ENCODE data around the gene CLCN3.

CLCN3 gene

GRCh38 chr4:169756971-169757574 lies 136.7 kb downstream of the CLCN3 start:
- Histone ChIP-seq H3K79me2 (ENCODE audit: insufficient read depth, low read length) (peaks cover 27% of the 10 kb centered on the region), H3K9me3 (ENCODE audit: insufficient read depth, low read depth, low read length) (no peaks in the 10 kb centered on the region)

GRCh38 chr4:169757575-169758184 lies 137.3 kb downstream of the CLCN3 start, which contains the start of gene HPF1:
Gene HPF1, minus strand, starts transcription at chr4:169757944. Its CDS starts 67 bp downstream, at chr4:169757877.
- Histone ChIP-seq H3K4me2 (ENCODE audit: low read depth, low read length, poor library complexity, severe bottlenecking) (peak within 1 kb of the TSS; percentile 93), H3K79me2 (ENCODE audit: insufficient read depth, low read length) (peaks cover 27% of the 10 kb centered on the region), H3K27me3 (ENCODE audit: insufficient read depth, low read length, poor library complexity, severe bottlenecking) (no peaks in the 10 kb centered on the region), H3K9me2 (replicated peaks; ENCODE audit: low read depth, low read length) (no peaks in the 10 kb centered on the region), H3F3A (ENCODE audit: low read depth) (no peaks in the 10 kb centered on the region), H3K4me1 (ENCODE audit: insufficient read depth, low read length, poor library complexity, severe bottlenecking) (peaks cover 31% of the 10 kb centered on the region), H3K4me3 (ENCODE audit: low read length, poor library complexity, severe bottlenecking) (peak within 1 kb of the TSS; percentile 88), H2AFZ (ENCODE audit: low read length) (peak within 1 kb of the TSS; percentile 64), H4K20me1 (ENCODE audit: insufficient read depth, low read length, poor library complexity, severe bottlenecking) (no peaks in the 10 kb centered on the region), H3K9ac (ENCODE audit: low read depth, low read length, poor library complexity, severe bottlenecking) (peak within 1 kb of the TSS; percentile 75), H3K9me3 (ENCODE audit: insufficient read depth, low read depth, low read length) (no peaks in the 10 kb centered on the region), H3K36me3 (ENCODE audit: insufficient read depth, low read length) (no peaks in the 10 kb centered on the region)
- TF ChIP-seq EZH2phosphoT487 (IDR thresholded peaks at IDR 0.05; ENCODE audit: borderline replicate concordance) = no peak
- no peak for TF ChIP-seq CTCF (conservative IDR thresholded peaks at IDR 0.05; ENCODE audit: low read length)

More at GRCh38 chr4:169756971-169757574, 136.7 kb downstream of the CLCN3 start:
- peak overlapping the region; percentile 93 for H3K4me2 ChIP-seq (ENCODE audit: low read depth, low read length, poor library complexity, severe bottlenecking)
- peak overlapping the region; percentile 64 for H2AFZ ChIP-seq (ENCODE audit: low read length)
- H3K36me3 ChIP-seq (ENCODE audit: insufficient read depth, low read length) = no peaks in the 10 kb centered on the region
- H3K4me3 ChIP-seq (ENCODE audit: low read length, poor library complexity, severe bottlenecking) = peak overlapping the region; percentile 88
- H3K9me2 ChIP-seq (replicated peaks; ENCODE audit: low read depth, low read length) = no peaks in the 10 kb centered on the region
- H3K9ac ChIP-seq (ENCODE audit: low read depth, low read length, poor library complexity, severe bottlenecking) = peak overlapping the region; percentile 75
- H4K20me1 ChIP-seq (ENCODE audit: insufficient read depth, low read length, poor library complexity, severe bottlenecking) = no peaks in the 10 kb centered on the region
- peaks cover 34% of the 10 kb centered on the region for H3K4me1 ChIP-seq (ENCODE audit: insufficient read depth, low read length, poor library complexity, severe bottlenecking)
- TF ChIP-seq EZH2phosphoT487 (IDR thresholded peaks at IDR 0.05; ENCODE audit: borderline replicate concordance) = no peak
- no peak for TF ChIP-seq CTCF (conservative IDR thresholded peaks at IDR 0.05; ENCODE audit: low read length)
- no peaks in the 10 kb centered on the region for H3F3A ChIP-seq (ENCODE audit: low read depth)
- H3K27me3 ChIP-seq (ENCODE audit: insufficient read depth, low read length, poor library complexity, severe bottlenecking) = no peaks in the 10 kb centered on the region

DNA sequence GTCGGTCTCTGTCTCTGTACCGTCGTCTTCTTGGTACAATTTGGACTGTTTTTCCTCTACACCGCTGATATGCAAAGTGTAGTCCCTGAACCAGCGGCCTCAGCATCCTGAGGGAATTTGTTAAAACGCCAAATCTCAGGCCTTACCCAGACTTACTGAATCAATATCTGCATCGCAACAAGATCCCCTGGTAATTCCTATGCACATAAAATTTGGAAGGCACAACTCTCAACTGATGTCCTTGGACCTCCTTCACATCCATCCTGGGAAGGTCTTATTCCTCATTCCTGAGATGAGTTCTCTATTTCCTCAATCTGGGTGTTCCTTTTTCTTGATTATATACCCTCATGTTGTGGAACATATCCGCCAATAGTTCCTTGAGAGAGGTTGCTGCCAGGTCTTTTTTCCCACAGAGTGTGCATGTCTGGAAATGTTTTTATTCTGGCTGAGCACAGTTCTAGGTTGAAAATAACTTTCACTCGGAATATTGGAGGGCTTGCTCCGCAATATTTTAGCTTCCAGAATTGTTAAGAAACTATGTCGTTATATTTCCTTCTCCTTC lies 138.1 kb downstream of the CLCN3 start:
- Histone ChIP-seq H3K4me1 (ENCODE audit: insufficient read depth, low read length, poor library complexity, severe bottlenecking) (peaks cover 30% of the 10 kb centered on the region), H4K20me1 (ENCODE audit: insufficient read depth, low read length, poor library complexity, severe bottlenecking) (no peaks in the 10 kb centered on the region), H3K79me2 (ENCODE audit: insufficient read depth, low read length) (peaks cover 27% of the 10 kb centered on the region), H3K36me3 (ENCODE audit: insufficient read depth, low read length) (no peaks in the 10 kb centered on the region), H3K9ac (ENCODE audit: low read depth, low read length, poor library complexity, severe bottlenecking) (no peak overlapping the region), H3K4me3 (ENCODE audit: low read length, poor library complexity, severe bottlenecking) (no peak overlapping the region), H2AFZ (ENCODE audit: low read length) (peak overlapping the region; percentile 64), H3K27me3 (ENCODE audit: insufficient read depth, low read length, poor library complexity, severe bottlenecking) (no peaks in the 10 kb centered on the region), H3K9me2 (replicated peaks; ENCODE audit: low read depth, low read length) (no peaks in the 10 kb centered on the region), H3K4me2 (ENCODE audit: low read depth, low read length, poor library complexity, severe bottlenecking) (peak overlapping the region; percentile 93), H3F3A (ENCODE audit: low read depth) (no peaks in the 10 kb centered on the region), H3K9me3 (ENCODE audit: insufficient read depth, low read depth, low read length) (no peaks in the 10 kb centered on the region)
- TF ChIP-seq CTCF (conservative IDR thresholded peaks at IDR 0.05; ENCODE audit: low read length) (no peak), EZH2phosphoT487 (IDR thresholded peaks at IDR 0.05; ENCODE audit: borderline replicate concordance) (no peak)

All from Loucy (cell line).